ENCODE data around the gene CEP192.

CEP192 gene

GRCh38 chr18:13159579-13159978 is 168.4 kb downstream of the CEP192 start:
- DNase-seq: peak; percentile 90

GRCh38 chr18:13161276-13161899 is 170.2 kb downstream of the CEP192 start:
- DNase-seq: no peak

- DNase-seq: no peak
Measured at GRCh38 chr18:13163167-13163927, 172.2 kb downstream of the CEP192 start.

- DNase-seq: no peak
Measured at GRCh38 chr18:13164406-13164805, 173.2 kb downstream of the CEP192 start.

- DNase-seq: no peak
Measured at GRCh38 chr18:13165636-13166423, 174.7 kb downstream of the CEP192 start.

GRCh38 chr18:13173578-13174145 is 182.5 kb downstream of the CEP192 start:
- DNase-seq: no peak

Data from OCI-M1 (cell line).